Esophagus squamous epithelium (tissue), 4 donors: Measurements from ENCODE around the gene LRRFIP2.

Source experiments
- POLR2A ChIP-seq, 4 donors: fragments of 450-650 bp; IDR thresholded peaks; one replicate each; pipeline ENCODE4 v1.6.1; 2017; ENCODE audit warnings: antibody characterized with exemption in 4 of 4, mild to moderate bottlenecking in 4 of 4, moderate library complexity in 3 of 4
- TF ChIP-seq, protein P1 (sequence below), 6 experiments: fragments of 450-650 bp in 4 of 6; fragments of 200-600 bp in 2 of 6; sonication (generic) in 2 of 6; IDR thresholded peaks; one replicate each; pipeline ENCODE4 v1.5.1; 2016 to 2019; ENCODE audit warnings: antibody characterized with exemption in 6 of 6, mild to moderate bottlenecking in 4 of 6, moderate library complexity in 4 of 6

DNA sequence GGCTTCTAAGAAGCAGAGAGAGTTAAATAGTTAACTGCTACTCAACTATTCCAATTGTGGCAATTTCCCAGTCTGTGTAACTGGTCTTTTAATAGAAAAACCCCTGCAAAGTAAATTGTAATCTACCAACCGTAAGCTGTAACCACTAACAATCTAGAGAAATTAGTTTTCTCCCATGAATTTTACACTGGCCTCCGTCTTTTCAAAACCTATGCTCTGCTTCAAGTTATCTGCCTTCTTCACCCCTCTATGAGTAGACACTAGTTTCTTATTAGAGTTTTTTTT, 42.6 kb downstream of the LRRFIP2 start:
- TF ChIP-seq, protein P1, sequence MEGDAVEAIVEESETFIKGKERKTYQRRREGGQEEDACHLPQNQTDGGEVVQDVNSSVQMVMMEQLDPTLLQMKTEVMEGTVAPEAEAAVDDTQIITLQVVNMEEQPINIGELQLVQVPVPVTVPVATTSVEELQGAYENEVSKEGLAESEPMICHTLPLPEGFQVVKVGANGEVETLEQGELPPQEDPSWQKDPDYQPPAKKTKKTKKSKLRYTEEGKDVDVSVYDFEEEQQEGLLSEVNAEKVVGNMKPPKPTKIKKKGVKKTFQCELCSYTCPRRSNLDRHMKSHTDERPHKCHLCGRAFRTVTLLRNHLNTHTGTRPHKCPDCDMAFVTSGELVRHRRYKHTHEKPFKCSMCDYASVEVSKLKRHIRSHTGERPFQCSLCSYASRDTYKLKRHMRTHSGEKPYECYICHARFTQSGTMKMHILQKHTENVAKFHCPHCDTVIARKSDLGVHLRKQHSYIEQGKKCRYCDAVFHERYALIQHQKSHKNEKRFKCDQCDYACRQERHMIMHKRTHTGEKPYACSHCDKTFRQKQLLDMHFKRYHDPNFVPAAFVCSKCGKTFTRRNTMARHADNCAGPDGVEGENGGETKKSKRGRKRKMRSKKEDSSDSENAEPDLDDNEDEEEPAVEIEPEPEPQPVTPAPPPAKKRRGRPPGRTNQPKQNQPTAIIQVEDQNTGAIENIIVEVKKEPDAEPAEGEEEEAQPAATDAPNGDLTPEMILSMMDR (IDR thresholded peaks at IDR 0.05), result no peak
- TF ChIP-seq POLR2A (IDR thresholded peaks at IDR 0.05), result no peak
